ENCODE results near the gene OR6B1. TPM values are rescaled to one million over a fixed set of nuclear protein-coding genes. Genes with fewer than 3 reads are reported as not detected.

The OR6B1 gene
- total RNA-seq, 1 donor from 2014 or later = not detected

GRCh38 chr7:143975617-143976016 is 24.5 kb upstream of the OR6B1 start:
- Mint-ChIP-seq H3K36me3 (ENCODE audit: unreplicated experiment) (no peaks in the 10 kb centered on the region), H3K9me3 (ENCODE audit: unreplicated experiment) (no peaks in the 10 kb centered on the region), H3K27ac (ENCODE audit: unreplicated experiment) (no peak overlapping the region), H3K4me1 (ENCODE audit: low read depth, unreplicated experiment) (no peaks in the 10 kb centered on the region), H3K4me3 (ENCODE audit: unreplicated experiment) (no peak overlapping the region), H3K27me3 (ENCODE audit: unreplicated experiment) (no peaks in the 10 kb centered on the region)
- TF ChIP-seq CTCF (IDR thresholded peaks at IDR 0.05; ENCODE audit: partially characterized antibody, unreplicated experiment) = no peak
- no peak for DNase-seq

GRCh38 chr7:143978585-143978984 is 21.5 kb upstream of the OR6B1 start:
- Mint-ChIP-seq H3K4me1 (ENCODE audit: low read depth, unreplicated experiment) (no peaks in the 10 kb centered on the region), H3K27me3 (ENCODE audit: unreplicated experiment) (no peaks in the 10 kb centered on the region), H3K36me3 (ENCODE audit: unreplicated experiment) (no peaks in the 10 kb centered on the region), H3K9me3 (ENCODE audit: unreplicated experiment) (no peaks in the 10 kb centered on the region), H3K4me3 (ENCODE audit: unreplicated experiment) (no peak overlapping the region), H3K27ac (ENCODE audit: unreplicated experiment) (no peak overlapping the region)
- DNase-seq = no peak
- no peak for TF ChIP-seq CTCF (IDR thresholded peaks at IDR 0.05; ENCODE audit: partially characterized antibody, unreplicated experiment)

GRCh38 chr7:143979359-143979758 is 20.8 kb upstream of the OR6B1 start:
- TF ChIP-seq CTCF (IDR thresholded peaks at IDR 0.05; ENCODE audit: partially characterized antibody, unreplicated experiment) = no peak
- Mint-ChIP-seq H3K9me3 (ENCODE audit: unreplicated experiment) (no peaks in the 10 kb centered on the region), H3K36me3 (ENCODE audit: unreplicated experiment) (no peaks in the 10 kb centered on the region), H3K27me3 (ENCODE audit: unreplicated experiment) (no peaks in the 10 kb centered on the region), H3K4me1 (ENCODE audit: low read depth, unreplicated experiment) (no peaks in the 10 kb centered on the region), H3K27ac (ENCODE audit: unreplicated experiment) (no peak overlapping the region), H3K4me3 (ENCODE audit: unreplicated experiment) (no peak overlapping the region)
- no peak for DNase-seq

- Mint-ChIP-seq H3K4me1 (ENCODE audit: low read depth, unreplicated experiment) (no peaks in the 10 kb centered on the region), H3K27me3 (ENCODE audit: unreplicated experiment) (no peaks in the 10 kb centered on the region), H3K36me3 (ENCODE audit: unreplicated experiment) (no peaks in the 10 kb centered on the region), H3K4me3 (ENCODE audit: unreplicated experiment) (no peak overlapping the region), H3K27ac (ENCODE audit: unreplicated experiment) (no peak overlapping the region), H3K9me3 (ENCODE audit: unreplicated experiment) (no peaks in the 10 kb centered on the region)
- TF ChIP-seq CTCF (IDR thresholded peaks at IDR 0.05; ENCODE audit: partially characterized antibody, unreplicated experiment) = no peak
- DNase-seq = no peak
These were observed 20.1 kb upstream of the OR6B1 start for GRCh38 chr7:143979998-143980397.

GRCh38 chr7:143980746-143981510 is 19.2 kb upstream of the OR6B1 start:
- H3K36me3 Mint-ChIP-seq (ENCODE audit: unreplicated experiment) = no peaks in the 10 kb centered on the region
- H3K9me3 Mint-ChIP-seq (ENCODE audit: unreplicated experiment) = no peaks in the 10 kb centered on the region
- no peaks in the 10 kb centered on the region for H3K4me1 Mint-ChIP-seq (ENCODE audit: low read depth, unreplicated experiment)
- peaks cover 2% of the 10 kb centered on the region for H3K27me3 Mint-ChIP-seq (ENCODE audit: unreplicated experiment)
- H3K27ac Mint-ChIP-seq (ENCODE audit: unreplicated experiment) = no peak overlapping the region
- no peak for DNase-seq
- no peak for TF ChIP-seq CTCF (IDR thresholded peaks at IDR 0.05; ENCODE audit: partially characterized antibody, unreplicated experiment)
- no peak overlapping the region for H3K4me3 Mint-ChIP-seq (ENCODE audit: unreplicated experiment)

All from glutamatergic neuron (in vitro differentiated cells).